IMR-90 (cell line): Measurements from ENCODE around the gene SLCO3A1. TPM values are rescaled to one million over a fixed set of nuclear protein-coding genes. Genes with fewer than 3 reads are reported as not detected.

Experiments
- ATAC-seq: fragments of 200-7000 bp; cut with Tn5 transposase; 2 replicates; pipeline ENCODE4 v1.9.1; 2020; ENCODE audit warnings: low read depth, mild to moderate bottlenecking, moderate library complexity
- BruUV-seq: library from RNA; stranded (reverse); fragments of 400-500 nt; replicated peaks from 2 replicates; lab custom pipeline; 2021; lab: Mats Ljungman, UMichigan
- CTCF ChIA-PET: fragments of 300-600 bp; formaldehyde crosslinking; extraction: SDS; loops from one replicate; lab custom pipeline; 2021; ENCODE audit warnings: antibody characterized with exemption; lab: Yijun Ruan, JAX
- POLR2A ChIA-PET: fragments of 300-600 bp; sonication (Branson Sonifier 250); formaldehyde crosslinking; loops from one replicate; lab custom pipeline; 2022; ENCODE audit warnings: antibody characterized with exemption; ENCODE audit not compliant: unreplicated experiment; lab: Charles Lee
- DNase-seq: peaks from one replicate; pipeline ENCODE4 v3.0.0; 2013
- H2AFZ ChIP-seq: replicated peaks from 2 replicates; pipeline ENCODE3; 2013; ENCODE audit warnings: low read length, mild to moderate bottlenecking; ENCODE audit not compliant: poor library complexity
- H2AK5ac ChIP-seq: 2 replicates; pipeline ENCODE4 v1.6.1; 2013; ENCODE audit warnings: low read depth, low read length, inconsistent platforms
- H2AK9ac ChIP-seq: replicated peaks from 2 replicates; pipeline ENCODE3; 2013; ENCODE audit warnings: mild to moderate bottlenecking, low read depth, low read length, moderate library complexity; ENCODE audit not compliant: poor library complexity
- H2BK120ac ChIP-seq: 2 replicates; pipeline ENCODE4 v1.6.1; 2013; ENCODE audit warnings: low read depth, low read length, inconsistent platforms
- H2BK15ac ChIP-seq: 3 replicates; pipeline ENCODE4 v1.6.1; 2013; ENCODE audit warnings: low read depth, low read length, inconsistent platforms
- H2BK20ac ChIP-seq: 2 replicates; pipeline ENCODE4 v1.6.1; 2013; ENCODE audit warnings: low read depth, mild to moderate bottlenecking, inconsistent platforms, low read length, moderate library complexity
- H2BK5ac ChIP-seq: 2 replicates; pipeline ENCODE4 v1.6.1; 2013; ENCODE audit warnings: mild to moderate bottlenecking, low read depth, low read length, inconsistent platforms; ENCODE audit not compliant: poor library complexity, severe bottlenecking
- H3K14ac ChIP-seq: replicated peaks from 2 replicates; pipeline ENCODE4 v1.6.1; 2013; ENCODE audit warnings: low read depth, low read length, inconsistent platforms
- H3K18ac ChIP-seq: 2 replicates; pipeline ENCODE4 v1.6.1; 2013; ENCODE audit warnings: low read depth, low read length, control low read depth
- H3K23ac ChIP-seq: 2 replicates; pipeline ENCODE4 v1.6.1; 2013; ENCODE audit warnings: low read depth, low read length, inconsistent platforms
- H3K27ac ChIP-seq: 2 replicates; pipeline ENCODE4 v1.5.1; 2013; ENCODE audit warnings: mild to moderate bottlenecking, control low read depth, low read length; ENCODE audit not compliant: insufficient read depth
- H3K27me3 ChIP-seq: 2 replicates; pipeline ENCODE4 v1.6.1; 2013; ENCODE audit warnings: low read length; ENCODE audit not compliant: control insufficient read depth, insufficient read depth
- H3K36me3 ChIP-seq: 2 replicates; pipeline ENCODE4 v1.6.1; 2013; ENCODE audit warnings: low read length, mixed read lengths; ENCODE audit not compliant: control insufficient read depth, insufficient read depth
- H3K4ac ChIP-seq: 2 replicates; pipeline ENCODE4 v1.6.1; 2013; ENCODE audit warnings: low read depth, low read length, inconsistent platforms
- H3K4me1 ChIP-seq: 2 replicates; pipeline ENCODE4 v1.6.1; 2013; ENCODE audit warnings: low read length, mixed read lengths; ENCODE audit not compliant: control insufficient read depth, insufficient read depth
- H3K4me2 ChIP-seq: 2 replicates; pipeline ENCODE4 v1.6.1; 2013; ENCODE audit warnings: low read depth, mild to moderate bottlenecking, control low read depth, low read length, moderate library complexity
- H3K4me3 ChIP-seq: 2 replicates; pipeline ENCODE4 v1.5.1; 2013; ENCODE audit warnings: low read depth, mild to moderate bottlenecking, control low read depth, low read length, moderate library complexity; ENCODE audit not compliant: insufficient read depth
- H3K56ac ChIP-seq: 2 replicates; pipeline ENCODE4 v1.6.1; 2013; ENCODE audit warnings: low read length, inconsistent platforms; ENCODE audit not compliant: insufficient read depth; ENCODE audit errors: extremely low read depth
- H3K79me1 ChIP-seq, 2 experiments: 2 replicates each; pipeline ENCODE4 v1.6.1; 2013; ENCODE audit warnings: low read length in 2 of 2, inconsistent platforms in 1 of 2, low read depth in 1 of 2
- H3K9ac ChIP-seq: 2 replicates; pipeline ENCODE4 v1.6.1; 2013; ENCODE audit warnings: low read depth, low read length, control low read depth
- H3K9me1 ChIP-seq: 2 replicates; pipeline ENCODE4 v1.6.1; 2013; ENCODE audit warnings: low read length, inconsistent platforms; ENCODE audit not compliant: insufficient read depth
- H3K9me3 ChIP-seq: 2 replicates; pipeline ENCODE4 v1.6.1; 2013; ENCODE audit warnings: low read length; ENCODE audit not compliant: control insufficient read depth, insufficient read depth
- H4K20me1 ChIP-seq: 2 replicates; pipeline ENCODE4 v1.6.1; 2013; ENCODE audit warnings: low read length, inconsistent platforms; ENCODE audit not compliant: insufficient read depth
- H4K5ac ChIP-seq: 2 replicates; pipeline ENCODE4 v1.6.1; 2013; ENCODE audit warnings: mild to moderate bottlenecking, low read depth, low read length, control low read depth
- H4K8ac ChIP-seq, 2 experiments: 2 replicates each; pipeline ENCODE4 v1.6.1; 2013; ENCODE audit warnings: low read depth in 2 of 2, low read length in 2 of 2, control low read depth in 1 of 2, inconsistent platforms in 1 of 2
- H4K91ac ChIP-seq: 2 replicates; pipeline ENCODE4 v1.6.1; 2013; ENCODE audit warnings: low read depth, low read length, inconsistent platforms; ENCODE audit not compliant: insufficient read depth
- BHLHE40 ChIP-seq: fragments of 150-350 bp; IDR thresholded peaks from 2 replicates; pipeline ENCODE4 v1.6.1; 2016; ENCODE audit warnings: mild to moderate bottlenecking, low read depth, low read length
- CEBPB ChIP-seq: IDR thresholded peaks from 2 replicates; pipeline ENCODE4 v1.6.1; 2012; ENCODE audit warnings: low read depth, low read length, improper control_type of control experiment
- CHD1 ChIP-seq: IDR thresholded peaks from 2 replicates; pipeline ENCODE4 v1.6.1; 2012; ENCODE audit warnings: low read depth, low read length, improper control_type of control experiment
- CTCF ChIP-seq: conservative IDR thresholded peaks from 2 replicates; pipeline ENCODE4 v1.5.1; 2012; ENCODE audit warnings: mild to moderate bottlenecking, low read depth, low read length, improper control_type of control experiment
- FOS ChIP-seq: fragments of 150-350 bp; IDR thresholded peaks from 2 replicates; pipeline ENCODE4 v1.6.1; 2016; ENCODE audit warnings: low read depth, low read length
- MAFK ChIP-seq: IDR thresholded peaks from 2 replicates; pipeline ENCODE4 v1.6.1; 2012; ENCODE audit warnings: low read depth, low read length, improper control_type of control experiment
- MAZ ChIP-seq: IDR thresholded peaks from 2 replicates; pipeline ENCODE4 v1.6.1; 2012; ENCODE audit warnings: low read depth, mild to moderate bottlenecking, low read length, improper control_type of control experiment, moderate library complexity, borderline replicate concordance
- MXI1 ChIP-seq: IDR thresholded peaks from 2 replicates; pipeline ENCODE4 v1.6.1; 2012; ENCODE audit warnings: low read depth, mild to moderate bottlenecking, low read length, moderate library complexity, borderline replicate concordance
- NFE2L2 ChIP-seq: fragments of 150-350 bp; IDR thresholded peaks from 2 replicates; pipeline ENCODE4 v1.6.1; 2016; ENCODE audit warnings: low read depth, mild to moderate bottlenecking, low read length
- POLR2A ChIP-seq: IDR thresholded peaks from 2 replicates; pipeline ENCODE4 v1.6.1; 2012; ENCODE audit warnings: mild to moderate bottlenecking, low read depth, low read length
- RAD21 ChIP-seq: IDR thresholded peaks from 2 replicates; pipeline ENCODE4 v1.6.1; 2012; ENCODE audit warnings: low read length, improper control_type of control experiment
- RCOR1 ChIP-seq: IDR thresholded peaks from 2 replicates; pipeline ENCODE4 v1.6.1; 2012; ENCODE audit warnings: mild to moderate bottlenecking, low read length, improper control_type of control experiment; ENCODE audit not compliant: insufficient replicate concordance
- RFX5 ChIP-seq: IDR thresholded peaks from 2 replicates; pipeline ENCODE4 v1.8.0; 2012; ENCODE audit warnings: low read depth, mild to moderate bottlenecking, low read length, moderate library complexity
- SMC3 ChIP-seq: fragments of 150-350 bp; IDR thresholded peaks from 2 replicates; pipeline ENCODE4 v1.6.1; 2016; ENCODE audit warnings: low read depth, mild to moderate bottlenecking, antibody characterized with exemption, low read length, moderate library complexity
- WGBS, 2 experiments: methylation state at CpG; one replicate each; pipeline versions ENCODE4 v1.1.5 to v1.1.7; 2013; ENCODE audit warnings: missing lambda C conversion rate in 2 of 2; ENCODE audit not compliant: insufficient read length in 1 of 2; ENCODE audit errors: extremely low coverage in 2 of 2; 5-methylcytosine and 5-hydroxymethylcytosine counted together
- dilution Hi-C: fragments of 300-500 bp; cut with HindIII; formaldehyde crosslinking; loops from one replicate; pipeline ENCODE4 v1.14.3; 2018; ENCODE audit warnings: low sequenced_read_pairs; ENCODE audit not compliant: unreplicated experiment
- in situ Hi-C: fragments of 300-500 bp; cut with MboI; formaldehyde crosslinking; loops from 3 replicates; pipeline ENCODE4 v1.14.3; 2019; ENCODE audit warnings: low sequenced_read_pairs, inconsistent platforms, mixed read lengths
- intact Hi-C: fragments of 100-400 bp; cut with micrococcal nuclease; formaldehyde crosslinking; loops from 2 replicates; pipeline ENCODE4 v1.10.0; 2022
- polyA plus RNA-seq, 3 experiments: library from polyadenylated mRNA; depleted of rRNA; stranded (reverse); fragments of >200 nt; gene quantifications; 2 replicates each; pipeline ENCODE4 v1.2.3, GENCODE V29; 2012; ENCODE audit warnings: low replicate concordance in 1 of 3
- total RNA-seq: library from RNA; depleted of rRNA; stranded (reverse); fragments of >200 nt; gene quantifications from 2 replicates; pipeline ENCODE4 v1.2.3, GENCODE V29; 2012
- TF ChIP-seq, protein P1 (sequence below): fragments of 150-350 bp; IDR thresholded peaks from 2 replicates; pipeline ENCODE4 v1.6.1; 2016; ENCODE audit warnings: low read depth, mild to moderate bottlenecking, low read length, moderate library complexity, borderline replicate concordance
- TF ChIP-seq, protein P2 (sequence below): fragments of 150-350 bp; IDR thresholded peaks from 2 replicates; pipeline ENCODE4 v1.6.1; 2017; ENCODE audit warnings: mild to moderate bottlenecking, antibody characterized with exemption, low read length, low read depth

The SLCO3A1 gene
- total and polyA plus RNA-seq, 2 of the 4 experiments (the other 2 are of a cell fraction): 4.7 to 8.1 TPM

GRCh38 chr15:91911844-91912243, 58.3 kb downstream of the SLCO3A1 start:
- ATAC-seq (no peak), DNase-seq (no peak)
- dilution Hi-C loops: no loop called here
- H3K18ac ChIP-seq: no peak overlapping the region
- H3K27me3 ChIP-seq: no peaks in the 10 kb centered on the region
- H2AFZ ChIP-seq: no peak overlapping the region
- ChIA-PET CTCF (no interaction called here), POLR2A (no interaction called here)
- H4K20me1 ChIP-seq: no peaks in the 10 kb centered on the region
- H2BK15ac ChIP-seq: no peak overlapping the region
- no peak overlapping the region for H4K5ac ChIP-seq
- H2BK5ac ChIP-seq: no peak overlapping the region
- H3K27ac ChIP-seq: no peak overlapping the region
- no peak overlapping the region for H4K8ac ChIP-seq
- H3K9me3 ChIP-seq: no peaks in the 10 kb centered on the region
- H3K9ac ChIP-seq: no peak overlapping the region
- no peak overlapping the region for H3K14ac ChIP-seq
- 100% methylated on average over 1 of the region's 7 CpGs; no CpG with 5 or more reads in 1 of the 2 experiments for WGBS, 2 experiments
- no TSS peak for BruUV-seq
- H3K23ac ChIP-seq: no peak overlapping the region
- H4K91ac ChIP-seq: no peak overlapping the region
- H3K4ac ChIP-seq: no peak overlapping the region
- H3K4me3 ChIP-seq: no peak overlapping the region
- no peak overlapping the region for H3K4me2 ChIP-seq
- intact Hi-C loops: no loop called here
- no peaks in the 10 kb centered on the region for H3K4me1 ChIP-seq
- TF ChIP-seq RAD21: no peak
- TF ChIP-seq, protein P1, sequence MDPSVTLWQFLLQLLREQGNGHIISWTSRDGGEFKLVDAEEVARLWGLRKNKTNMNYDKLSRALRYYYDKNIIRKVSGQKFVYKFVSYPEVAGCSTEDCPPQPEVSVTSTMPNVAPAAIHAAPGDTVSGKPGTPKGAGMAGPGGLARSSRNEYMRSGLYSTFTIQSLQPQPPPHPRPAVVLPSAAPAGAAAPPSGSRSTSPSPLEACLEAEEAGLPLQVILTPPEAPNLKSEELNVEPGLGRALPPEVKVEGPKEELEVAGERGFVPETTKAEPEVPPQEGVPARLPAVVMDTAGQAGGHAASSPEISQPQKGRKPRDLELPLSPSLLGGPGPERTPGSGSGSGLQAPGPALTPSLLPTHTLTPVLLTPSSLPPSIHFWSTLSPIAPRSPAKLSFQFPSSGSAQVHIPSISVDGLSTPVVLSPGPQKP: no peak
- TF ChIP-seq BHLHE40: no peak
- TF ChIP-seq CEBPB: no peak
- TF ChIP-seq MAZ: no peak
- TF ChIP-seq POLR2A: no peak
- TF ChIP-seq, protein P2, sequence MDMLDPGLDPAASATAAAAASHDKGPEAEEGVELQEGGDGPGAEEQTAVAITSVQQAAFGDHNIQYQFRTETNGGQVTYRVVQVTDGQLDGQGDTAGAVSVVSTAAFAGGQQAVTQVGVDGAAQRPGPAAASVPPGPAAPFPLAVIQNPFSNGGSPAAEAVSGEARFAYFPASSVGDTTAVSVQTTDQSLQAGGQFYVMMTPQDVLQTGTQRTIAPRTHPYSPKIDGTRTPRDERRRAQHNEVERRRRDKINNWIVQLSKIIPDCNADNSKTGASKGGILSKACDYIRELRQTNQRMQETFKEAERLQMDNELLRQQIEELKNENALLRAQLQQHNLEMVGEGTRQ: no peak
- no peak for TF ChIP-seq MAFK
- TF ChIP-seq CTCF: no peak
- no peak for TF ChIP-seq CHD1
- no peak for TF ChIP-seq NFE2L2
- no peak for TF ChIP-seq SMC3
- no peak for TF ChIP-seq RFX5
- TF ChIP-seq MXI1: no peak
- no peak for TF ChIP-seq RCOR1
- TF ChIP-seq FOS: no peak
- H3K79me1 ChIP-seq: no peaks in the 10 kb centered on the region; a peak in 1 of 4 replicates
- no peak overlapping the region for H2BK120ac ChIP-seq
- H2AK5ac ChIP-seq: no peak overlapping the region
- no peak overlapping the region for H3K56ac ChIP-seq
- in situ Hi-C loops: no loop called here
- no peaks in the 10 kb centered on the region; the same call in 1 of the 2 replicates for H3K36me3 ChIP-seq
- 0 out of 2 replicates have a peak, but pooled peaks cover 3% of the 10 kb centered on the region for H3K9me1 ChIP-seq
- H2BK20ac ChIP-seq: no peak overlapping the region
- no peak overlapping the region for H2AK9ac ChIP-seq
